HG02970 (cell line): Measurements from ENCODE around the gene CAMTA1.

Experiments
- ATAC-seq: cut with Tn5 transposase; IDR thresholded peaks from one replicate; pipeline ENCODE4 v1.9.1; 2021; ENCODE audit warnings: mild to moderate bottlenecking, moderate library complexity, moderate number of reproducible peaks; ENCODE audit not compliant: unreplicated experiment, low FRiP score

Gene CAMTA1

DNA sequence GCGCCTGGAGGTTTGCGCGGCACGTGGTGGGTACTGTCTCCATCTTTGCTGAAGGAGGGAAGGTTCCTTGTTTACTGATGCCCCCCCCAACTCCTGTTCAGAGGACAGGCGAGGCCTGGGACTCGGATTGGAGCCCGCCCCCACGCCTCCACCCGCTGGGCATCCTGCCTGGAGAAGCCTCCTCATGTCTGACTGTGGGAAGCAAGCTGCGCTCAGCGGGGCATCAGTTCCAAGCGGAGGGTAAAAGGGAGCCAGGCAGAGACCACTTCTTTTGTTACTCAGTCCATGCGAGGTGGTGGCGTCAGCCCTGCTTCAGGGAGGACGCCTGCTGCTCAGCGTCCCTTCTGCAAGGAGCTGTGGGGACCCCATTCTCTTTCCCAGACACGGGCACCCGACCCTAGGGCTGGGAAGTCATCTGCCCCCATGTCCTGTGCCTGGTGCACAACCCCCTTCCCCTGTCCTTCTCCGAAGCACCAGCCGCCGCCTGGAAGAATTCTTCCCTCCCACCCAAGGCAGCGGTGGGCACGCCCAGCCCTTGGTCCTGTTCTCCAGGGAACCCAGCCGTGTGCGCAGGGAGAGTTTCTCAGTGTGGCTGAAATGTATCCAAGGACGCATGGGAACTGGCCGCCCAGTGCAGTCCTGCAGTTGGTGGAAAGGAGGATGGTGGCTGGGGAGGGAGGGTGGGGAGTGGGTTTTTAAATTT, 414.0 kb downstream of the CAMTA1 start:
- no peak for ATAC-seq

DNA sequence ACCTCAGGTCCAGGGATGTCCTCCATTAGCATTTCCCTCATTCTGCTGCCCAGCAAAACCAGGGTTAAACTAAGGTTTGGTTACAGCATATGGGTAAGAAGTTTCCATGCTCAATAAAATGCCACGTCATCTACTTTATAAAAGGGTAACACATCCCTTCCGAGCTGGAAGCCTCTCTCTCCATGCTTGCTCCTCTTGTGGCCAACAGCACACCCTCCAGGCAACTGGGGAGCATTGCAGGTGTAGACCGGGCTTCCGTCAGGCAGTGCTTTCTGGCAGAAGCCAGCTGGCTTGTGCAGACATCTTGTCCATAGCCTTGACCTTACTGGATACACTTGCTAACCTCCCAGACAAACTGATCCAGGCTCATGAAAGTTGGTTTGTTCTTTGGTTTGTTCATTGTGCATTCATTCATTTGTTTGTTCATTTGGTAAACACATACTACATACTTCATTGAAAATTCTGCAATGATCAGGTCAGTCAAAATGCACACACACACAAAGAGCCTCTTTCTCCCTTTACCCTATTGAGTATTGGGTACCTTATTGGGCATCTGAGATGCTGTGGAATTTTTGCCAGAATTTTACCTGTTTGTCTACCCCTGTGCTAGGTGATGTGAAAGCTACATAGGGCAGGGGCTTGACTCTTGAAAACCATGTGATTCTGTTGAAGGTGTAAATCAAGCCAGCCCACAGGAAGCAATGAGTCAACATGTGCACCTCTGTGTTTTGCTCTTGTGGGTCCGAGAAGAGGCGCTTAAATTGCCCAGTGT, 422.8 kb downstream of the CAMTA1 start:
- ATAC-seq = no peak

DNA sequence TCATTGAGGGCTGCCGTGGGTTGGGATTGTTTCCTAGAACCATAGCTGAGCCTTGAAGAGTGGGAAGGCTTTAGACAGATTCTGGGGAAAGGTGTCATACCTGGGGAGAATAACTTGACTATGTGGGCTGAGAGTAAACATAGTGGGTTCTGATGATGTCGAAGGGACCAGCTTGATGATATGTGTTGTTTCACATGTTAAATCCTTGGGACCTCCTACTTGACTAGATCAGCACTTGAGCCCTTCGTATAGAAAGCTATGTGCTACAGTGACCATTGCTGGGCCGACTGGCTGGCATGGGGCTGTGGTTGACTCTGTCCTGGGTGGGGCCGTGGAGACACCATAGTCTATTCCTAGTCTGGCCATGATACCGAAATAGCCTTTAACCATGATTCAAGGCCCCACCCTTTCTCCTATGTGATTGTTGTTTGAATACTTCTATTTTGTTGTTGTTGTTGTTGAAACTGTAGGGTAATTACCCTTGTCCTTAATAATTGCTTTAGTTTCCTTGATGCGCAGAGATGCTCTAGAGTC, 423.5 kb downstream of the CAMTA1 start:
- ATAC-seq = no peak

DNA sequence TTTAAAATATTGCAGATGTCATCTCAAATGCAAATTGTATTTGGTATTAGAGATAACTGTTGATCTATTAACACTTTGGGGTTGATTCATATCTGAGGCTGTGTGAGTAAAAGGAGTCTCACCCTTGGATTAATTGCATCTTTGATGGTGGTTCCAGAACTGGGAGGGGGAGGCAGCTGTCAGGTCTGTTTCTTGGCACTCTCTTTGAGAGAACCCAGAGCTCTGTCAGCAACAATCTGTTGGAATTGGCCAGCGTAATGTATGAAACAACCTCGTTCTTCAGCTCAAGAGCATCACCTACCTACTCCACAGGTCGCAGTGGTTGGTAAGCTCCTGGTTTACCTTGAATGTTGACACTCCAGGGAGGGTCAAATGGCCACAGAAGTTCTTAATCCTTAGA, 424.1 kb downstream of the CAMTA1 start:
- ATAC-seq = no peak

- no peak for ATAC-seq
These were observed 433.1 kb downstream of the CAMTA1 start for GRCh38 chr1:7218210-7218832.

- no peak for ATAC-seq
These were observed 433.8 kb downstream of the CAMTA1 start for GRCh38 chr1:7219031-7219430.

DNA sequence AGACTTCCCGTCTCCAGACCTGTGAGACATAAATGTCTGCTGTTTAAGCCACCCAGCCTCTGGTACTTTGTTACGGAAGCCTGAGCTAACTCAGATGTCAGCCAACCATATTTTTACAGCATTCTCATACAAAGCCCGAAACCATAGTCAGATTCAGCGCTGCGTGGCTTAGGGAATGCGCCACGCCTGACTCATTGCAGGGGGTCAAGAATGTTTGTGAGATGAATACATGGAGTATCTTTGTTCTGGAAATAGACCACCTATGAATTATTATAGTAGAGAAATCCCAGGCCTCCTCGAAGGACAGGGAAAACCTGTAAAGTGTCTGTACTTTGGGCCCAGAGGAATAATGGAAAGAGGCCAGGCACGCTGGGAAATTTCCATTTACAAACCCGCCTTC, 434.8 kb downstream of the CAMTA1 start:
- ATAC-seq = no peak

DNA sequence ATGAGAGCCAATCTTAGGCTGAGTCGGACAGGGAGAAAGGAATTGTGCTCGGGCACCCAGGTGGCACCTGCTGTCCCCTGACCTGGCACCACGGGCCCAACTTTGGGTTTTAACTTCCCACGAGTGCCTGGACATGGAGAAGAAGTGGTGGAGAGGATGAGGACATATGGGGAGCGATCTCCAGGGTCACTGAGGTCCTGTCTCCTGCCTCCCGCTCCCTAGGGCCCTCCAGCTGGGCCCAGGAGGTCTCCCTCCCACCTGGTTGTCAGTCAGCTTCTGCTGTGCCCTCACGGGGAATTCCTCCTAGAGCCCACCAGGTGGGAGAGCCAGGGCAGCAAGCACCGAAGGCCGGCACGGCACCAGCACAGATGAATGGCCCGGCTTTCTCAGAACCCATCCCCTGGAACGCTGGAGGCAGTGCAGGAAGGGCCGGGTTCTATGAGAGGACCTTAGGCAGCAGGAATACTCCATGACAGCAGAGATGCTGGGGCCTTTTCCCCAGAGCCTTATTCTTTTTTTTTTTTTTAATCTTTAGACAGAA, 435.5 kb downstream of the CAMTA1 start:
- no peak for ATAC-seq

DNA sequence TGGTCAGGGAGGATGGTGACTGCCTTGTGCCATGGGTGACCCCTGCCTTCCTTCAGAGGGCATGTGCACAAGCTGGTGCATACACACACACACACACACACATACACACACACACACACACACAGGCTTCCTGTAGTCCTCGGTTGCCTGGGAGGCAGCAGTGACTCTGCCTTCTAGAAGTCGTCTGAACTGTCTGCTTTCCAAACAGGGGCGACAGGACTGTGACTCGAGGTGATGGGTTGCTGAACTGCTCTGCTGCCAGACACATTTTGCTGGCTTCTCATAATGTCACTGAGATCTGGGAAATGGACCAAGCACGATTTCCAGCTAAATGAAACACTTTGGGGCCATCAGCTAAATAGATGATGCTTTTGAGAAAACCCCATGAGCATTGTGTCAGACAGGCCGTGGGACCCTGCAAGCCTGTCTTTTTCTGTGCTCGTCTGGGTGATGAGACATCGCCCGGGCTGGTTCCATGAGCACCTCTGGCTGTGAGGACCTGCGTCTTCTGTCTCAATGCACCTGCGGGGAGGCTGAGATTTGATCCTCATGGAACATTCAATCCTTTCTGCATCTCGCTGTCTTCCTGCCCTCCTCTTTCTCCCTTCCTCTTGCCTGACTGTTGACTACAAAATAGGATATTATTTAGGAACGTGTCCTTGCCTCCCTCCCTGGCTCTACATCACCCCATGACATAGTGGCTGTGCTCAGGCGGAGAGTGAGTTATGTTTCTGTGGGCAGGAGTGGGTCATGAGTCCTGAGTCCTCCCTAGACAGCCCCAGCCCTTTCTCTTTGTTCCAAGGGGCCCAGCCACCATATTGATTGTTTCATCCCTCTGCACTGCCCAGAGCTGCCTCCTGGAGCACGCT, 436.8 kb downstream of the CAMTA1 start:
- no peak for ATAC-seq

GRCh38 chr1:7222695-7223015, 437.4 kb downstream of the CAMTA1 start:
- ATAC-seq = no peak

DNA sequence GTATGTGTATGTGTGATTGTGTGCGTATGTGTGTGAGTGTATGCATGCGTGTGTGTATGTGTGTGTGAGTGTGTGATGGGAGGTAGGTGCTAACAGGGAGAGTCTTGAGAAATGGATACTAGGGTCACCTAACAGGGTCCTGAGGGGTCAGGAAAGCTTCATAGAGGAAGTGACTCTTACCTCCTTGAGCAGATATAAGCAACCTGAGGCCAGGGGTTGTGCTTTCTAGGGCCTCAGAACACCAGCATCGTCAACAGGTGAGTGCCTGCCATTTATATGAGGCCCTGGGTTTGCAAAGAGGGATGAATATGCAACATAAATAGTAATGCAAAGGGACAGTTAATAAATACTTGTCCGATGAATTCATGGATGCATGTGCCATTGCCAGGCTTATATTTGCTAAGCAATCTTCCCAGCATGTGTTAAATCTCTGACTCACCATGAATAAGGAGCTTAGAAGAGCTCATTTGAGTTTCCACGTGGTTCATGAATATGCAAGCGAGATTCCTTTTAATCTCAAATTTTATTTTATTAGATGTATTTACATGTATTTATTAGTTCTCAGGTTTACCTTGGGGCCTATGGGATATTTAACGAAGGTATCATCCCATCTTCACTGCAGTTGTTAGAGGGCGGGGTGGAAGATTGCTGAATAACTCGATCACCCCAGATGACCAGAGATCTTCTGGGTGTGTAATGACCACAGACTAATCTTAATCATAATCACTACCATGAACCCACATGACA, 438.3 kb downstream of the CAMTA1 start:
- no peak for ATAC-seq

DNA sequence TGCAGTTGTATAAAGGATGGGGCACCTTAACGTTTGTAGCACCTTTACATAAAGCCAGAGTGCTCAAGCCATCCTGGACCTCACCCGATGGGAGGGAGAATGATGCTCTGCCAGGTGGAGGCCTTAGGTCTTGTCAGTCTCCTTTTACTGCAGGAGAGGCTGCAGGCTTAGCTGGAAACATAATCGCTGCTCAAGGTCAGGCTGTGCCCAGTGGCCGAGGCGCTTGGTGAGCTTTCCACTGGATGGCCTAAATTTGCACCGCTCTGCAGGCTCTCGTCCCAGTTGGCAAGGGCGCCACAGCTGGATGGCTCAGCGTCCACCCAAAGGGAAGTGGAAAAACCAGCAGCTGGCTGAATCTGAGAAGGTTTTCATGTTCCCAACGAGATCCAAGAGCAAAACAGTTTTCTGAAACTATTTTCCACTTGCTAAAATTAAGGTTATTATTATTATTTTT, 438.9 kb downstream of the CAMTA1 start:
- ATAC-seq = no peak

GRCh38 chr1:7224644-7225043, 439.4 kb downstream of the CAMTA1 start:
- no peak for ATAC-seq

DNA sequence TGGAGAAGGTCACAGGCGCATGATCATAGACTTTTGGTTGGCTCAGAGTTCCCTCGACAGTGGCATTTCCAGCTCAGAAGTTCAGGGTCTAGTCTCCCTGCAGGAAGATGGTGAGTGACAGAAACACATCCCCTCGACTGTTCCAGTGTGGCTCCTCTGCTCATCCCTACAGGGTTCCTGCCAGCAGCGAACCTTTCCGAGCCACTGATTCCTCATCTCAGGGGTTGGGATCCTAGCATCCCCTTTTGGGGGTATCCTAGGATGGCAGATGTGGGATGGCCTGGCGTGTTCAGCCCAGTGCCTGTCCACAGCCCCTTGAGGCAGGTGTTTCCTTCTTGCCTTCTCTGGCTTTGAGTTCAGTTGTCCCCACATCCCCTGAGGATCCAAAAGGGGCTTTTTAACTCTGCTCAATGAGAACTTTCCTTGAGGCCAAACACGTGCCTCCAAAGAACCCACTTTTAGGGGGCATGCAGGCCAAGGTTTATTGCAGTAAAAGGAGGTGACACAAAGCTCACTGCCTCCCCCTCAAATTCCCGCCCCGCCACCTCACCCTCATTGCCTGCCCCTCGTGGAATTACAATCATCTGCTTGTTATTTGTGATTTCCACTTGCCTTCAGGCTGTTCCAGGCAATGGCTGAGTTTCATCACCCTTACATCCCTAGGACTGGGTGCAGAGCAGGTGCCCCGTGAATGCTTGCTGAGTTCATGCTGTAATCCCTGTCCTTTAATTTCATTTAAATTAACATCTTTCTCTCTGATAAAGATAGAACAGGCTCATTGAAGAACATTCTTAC, 440.7 kb downstream of the CAMTA1 start:
- no peak for ATAC-seq

GRCh38 chr1:7227654-7228053, 442.4 kb downstream of the CAMTA1 start:
- ATAC-seq = no peak

DNA sequence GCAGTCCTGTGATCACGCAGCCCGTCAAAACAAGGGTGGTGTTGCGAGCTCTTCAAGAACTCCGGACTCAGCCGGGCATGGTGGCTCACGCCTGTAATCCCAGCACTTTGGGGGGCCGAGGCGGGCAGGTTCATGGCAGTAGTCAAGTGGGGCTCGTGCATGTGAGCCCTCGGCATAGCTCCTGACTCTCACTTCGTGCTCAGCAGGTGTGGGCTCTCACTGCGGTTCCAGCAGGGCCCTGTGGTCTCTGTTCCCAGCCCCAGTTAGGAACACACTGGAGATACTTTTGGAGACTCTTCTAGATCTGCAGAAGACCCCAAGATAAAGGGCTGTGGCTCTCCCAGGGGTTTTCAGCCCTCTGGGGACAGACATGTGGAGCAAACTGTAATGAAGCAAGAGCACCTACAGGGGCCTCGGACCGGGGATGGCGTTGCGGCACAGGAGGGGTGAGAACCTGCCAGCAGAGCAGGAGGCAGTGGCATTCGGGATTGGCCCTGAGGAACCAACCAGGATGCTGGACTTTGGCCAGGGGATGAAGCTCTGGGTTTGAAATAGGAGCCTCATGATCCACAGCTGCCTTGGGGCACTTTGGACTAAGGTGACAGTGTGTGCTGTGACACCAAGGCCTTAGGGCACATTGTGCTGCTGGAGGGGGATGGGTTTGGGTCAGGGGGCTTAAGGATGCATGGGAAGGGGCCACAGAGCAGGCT, 443.2 kb downstream of the CAMTA1 start:
- no peak for ATAC-seq

- no peak for ATAC-seq
These were observed 443.9 kb downstream of the CAMTA1 start for GRCh38 chr1:7229186-7229585.
